ENCODE data around the gene WDSUB1.

The WDSUB1 gene

DNA sequence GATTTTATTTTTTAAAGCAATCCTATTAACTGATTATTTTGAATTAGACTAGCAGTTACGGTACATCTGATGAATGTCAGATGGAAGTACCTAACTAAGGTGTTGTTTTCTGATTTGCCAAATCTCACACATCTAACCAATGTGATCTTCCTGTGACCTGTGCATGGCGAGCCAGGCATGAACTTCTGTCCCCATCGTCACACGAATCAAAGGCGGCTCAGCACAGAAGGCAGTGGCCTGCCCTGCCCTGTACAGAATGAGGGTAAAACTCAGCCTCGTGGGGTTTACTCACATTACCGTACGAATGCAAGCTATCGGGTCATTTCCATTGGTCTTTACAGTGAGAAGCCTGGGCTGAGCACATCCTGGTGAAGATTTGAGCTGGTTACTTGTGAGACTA, 87.3 kb downstream of the WDSUB1 start:
- no peaks in the 10 kb centered on the region for H3K9me3 ChIP-seq (replicated peaks in 1 of 11)
- H3K4me2 ChIP-seq, result no peak overlapping the region
- peaks cover 0 to 12% (median 2%) of the 10 kb centered on the region in 10 experiments; a peak in 11 of 20 replicates for H3K4me1 ChIP-seq
- TF ChIP-seq Cebpa-rat (IDR thresholded peaks at IDR 0.05), result no peak
- no peaks in the 10 kb centered on the region for H3K36me3 ChIP-seq
- no peak overlapping the region for H3K27ac ChIP-seq
- no peaks in the 10 kb centered on the region for H3K27me3 ChIP-seq
- H4K20me1 ChIP-seq, result no peaks in the 10 kb centered on the region
- no peak overlapping the region for H3K9ac ChIP-seq
- no peak overlapping the region for H3K4me3 ChIP-seq

GRCh38 chr2:159196393-159196925, 90.0 kb downstream of the WDSUB1 start:
- H3K4me3 ChIP-seq, result no peak overlapping the region
- peaks cover 0 to 26% (median 9%) of the 10 kb centered on the region in 10 experiments; a peak in 14 of 20 replicates for H3K4me1 ChIP-seq
- no peaks in the 10 kb centered on the region for H3K9me3 ChIP-seq (replicated peaks in 1 of 11)
- H3K9ac ChIP-seq, result no peak overlapping the region
- no peak overlapping the region for H3K27ac ChIP-seq
- no peak for TF ChIP-seq Cebpa-rat (IDR thresholded peaks at IDR 0.05)
- no peaks in the 10 kb centered on the region for H4K20me1 ChIP-seq
- no peaks in the 10 kb centered on the region for H3K36me3 ChIP-seq
- H3K4me2 ChIP-seq, result 0 out of 22 replicates have a peak overlapping the region, but pooled peaks of 1 of the 11 experiments have one; percentile 3
- H3K27me3 ChIP-seq, result no peaks in the 10 kb centered on the region

GRCh38 chr2:159195697-159196096, 90.8 kb downstream of the WDSUB1 start:
- Histone ChIP-seq H3K4me1 (peaks cover 0 to 26% (median 9%) of the 10 kb centered on the region in 10 experiments; a peak in 13 of 20 replicates), H3K27me3 (no peaks in the 10 kb centered on the region), H3K4me3 (no peak overlapping the region), H3K9me3 (replicated peaks in 1 of 11) (no peaks in the 10 kb centered on the region), H3K9ac (no peak overlapping the region), H3K27ac (no peak overlapping the region), H3K36me3 (no peaks in the 10 kb centered on the region), H4K20me1 (no peaks in the 10 kb centered on the region), H3K4me2 (0 out of 22 replicates have a peak overlapping the region, but pooled peaks of 1 of the 11 experiments have one; percentile 3)
- no peak for TF ChIP-seq Cebpa-rat (IDR thresholded peaks at IDR 0.05)

GRCh38 chr2:159194241-159194640, 92.3 kb downstream of the WDSUB1 start:
- Histone ChIP-seq H3K27ac (no peak overlapping the region), H3K4me1 (peaks cover 0 to 26% (median 12%) of the 10 kb centered on the region in 10 experiments; a peak in 14 of 20 replicates), H3K4me3 (no peak overlapping the region), H4K20me1 (no peaks in the 10 kb centered on the region), H3K36me3 (no peaks in the 10 kb centered on the region), H3K9me3 (replicated peaks in 1 of 11) (no peaks in the 10 kb centered on the region), H3K9ac (no peak overlapping the region), H3K4me2 (peak overlapping the region in 5 of 11 experiments; percentile 46 to 76 (median 61); a peak in 7 of 22 replicates), H3K27me3 (no peaks in the 10 kb centered on the region)
- no peak for TF ChIP-seq Cebpa-rat (IDR thresholded peaks at IDR 0.05)

DNA sequence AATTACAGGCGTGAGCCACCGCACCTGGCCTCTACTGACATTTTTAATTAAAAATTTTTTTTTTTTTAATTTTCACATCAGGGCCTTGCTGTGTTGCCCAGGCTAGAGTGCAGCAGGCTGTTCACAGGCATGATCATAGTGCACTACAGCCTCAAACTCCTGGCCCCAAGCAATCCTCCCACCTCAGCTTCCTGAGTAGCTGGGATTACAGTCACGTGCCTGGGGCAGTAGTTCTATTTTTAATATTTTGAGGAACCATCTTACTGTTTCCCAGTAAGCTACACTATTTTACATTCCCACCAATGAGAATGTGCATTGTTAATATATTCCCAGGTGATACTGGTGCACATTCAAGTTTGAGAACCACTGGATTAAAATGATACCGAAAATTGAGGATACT, 92.7 kb downstream of the WDSUB1 start:
- no peak for TF ChIP-seq Cebpa-rat (IDR thresholded peaks at IDR 0.05)
- H3K27me3 ChIP-seq, result no peaks in the 10 kb centered on the region
- H4K20me1 ChIP-seq, result no peaks in the 10 kb centered on the region
- no peak overlapping the region for H3K4me3 ChIP-seq
- H3K4me2 ChIP-seq, result peak overlapping the region in 6 of 11 experiments; percentile 34 to 76 (median 56); a peak in 11 of 22 replicates
- H3K4me1 ChIP-seq, result peaks cover 2 to 27% (median 16%) of the 10 kb centered on the region in 10 experiments; a peak in 18 of 20 replicates
- H3K36me3 ChIP-seq, result no peaks in the 10 kb centered on the region
- no peak overlapping the region for H3K27ac ChIP-seq
- H3K9ac ChIP-seq, result no peak overlapping the region
- H3K9me3 ChIP-seq (replicated peaks in 1 of 11), result no peaks in the 10 kb centered on the region

- Histone ChIP-seq H3K4me2 (peak overlapping the region in 4 of 11 experiments; percentile 12 to 76 (median 47); a peak in 5 of 22 replicates), H3K4me1 (peaks cover 15 to 35% (median 23%) of the 10 kb centered on the region in 10 experiments), H3K9me3 (replicated peaks in 1 of 11) (no peaks in the 10 kb centered on the region)
Measured at GRCh38 chr2:159192371-159192918, 94.1 kb downstream of the WDSUB1 start.

GRCh38 chr2:159188449-159188848, 98.1 kb downstream of the WDSUB1 start:
- Histone ChIP-seq H3K27ac (no peak overlapping the region), H3K4me1 (peaks cover 38 to 64% (median 51%) of the 10 kb centered on the region in 10 experiments), H3K9me3 (replicated peaks in 1 of 11) (no peaks in the 10 kb centered on the region), H3K9ac (no peak overlapping the region), H3K4me2 (peak overlapping the region in 8 of 11 experiments; percentile 1 to 58 (median 43); a peak in 14 of 22 replicates), H3K27me3 (no peaks in the 10 kb centered on the region), H3K4me3 (no peak overlapping the region), H3K36me3 (no peaks in the 10 kb centered on the region), H4K20me1 (no peaks in the 10 kb centered on the region)
- TF ChIP-seq Cebpa-rat (IDR thresholded peaks at IDR 0.05), result no peak

More at GRCh38 chr2:159192371-159192918, 94.1 kb downstream of the WDSUB1 start:
- no peak overlapping the region for H3K4me3 ChIP-seq
- no peak overlapping the region for H3K9ac ChIP-seq
- no peaks in the 10 kb centered on the region for H3K36me3 ChIP-seq
- H4K20me1 ChIP-seq, result no peaks in the 10 kb centered on the region
- no peak for TF ChIP-seq Cebpa-rat (IDR thresholded peaks at IDR 0.05)
- no peak overlapping the region for H3K27ac ChIP-seq
- H3K27me3 ChIP-seq, result no peaks in the 10 kb centered on the region

- Histone ChIP-seq H3K4me3 (no peak overlapping the region; a peak in 1 of 20 replicates), H3K27me3 (no peaks in the 10 kb centered on the region), H4K20me1 (no peaks in the 10 kb centered on the region), H3K36me3 (no peaks in the 10 kb centered on the region), H3K9me3 (replicated peaks in 1 of 11) (no peaks in the 10 kb centered on the region), H3K4me2 (peak overlapping the region; percentile 60 to 85 (median 78)), H3K9ac (peak overlapping the region in 5 of 11 experiments; percentile 12 to 45 (median 15); a peak in 5 of 22 replicates), H3K4me1 (peaks cover 25 to 64% (median 46%) of the 10 kb centered on the region in 10 experiments), H3K27ac (peak overlapping the region in 6 of 11 experiments; percentile 19 to 60 (median 44); a peak in 10 of 22 replicates)
- no peak for TF ChIP-seq Cebpa-rat (IDR thresholded peaks at IDR 0.05)
Measured at GRCh38 chr2:159187106-159187505, 99.4 kb downstream of the WDSUB1 start.

GRCh38 chr2:159186462-159186861, 100.0 kb downstream of the WDSUB1 start:
- H3K9me3 ChIP-seq (replicated peaks in 1 of 11), result no peaks in the 10 kb centered on the region
- peaks cover 23 to 64% (median 46%) of the 10 kb centered on the region in 10 experiments for H3K4me1 ChIP-seq
- no peak for TF ChIP-seq Cebpa-rat (IDR thresholded peaks at IDR 0.05)
- no peaks in the 10 kb centered on the region for H3K36me3 ChIP-seq
- H3K4me2 ChIP-seq, result peak overlapping the region; percentile 60 to 85 (median 78)
- no peaks in the 10 kb centered on the region for H3K27me3 ChIP-seq
- H4K20me1 ChIP-seq, result no peaks in the 10 kb centered on the region
- peak overlapping the region in 2 of 11 experiments; percentile 12 to 30; a peak in 3 of 22 replicates for H3K9ac ChIP-seq
- no peak overlapping the region; a peak in 1 of 20 replicates for H3K4me3 ChIP-seq
- H3K27ac ChIP-seq, result peak overlapping the region in 7 of 11 experiments; percentile 20 to 60 (median 42); a peak in 10 of 22 replicates

Data from BLaER1 treated with 17β-estradiol and CSF1 and Interleukin-3, amounts not matched to agents 10 nM and 100 nM (cell line).